DMS114 treated with DMSO at 0.1 percent for 48 hours (cell line): ENCODE results near the gene PSEN2.
A peak's percentile ranks its signal among the peaks of the same experiment; 100 is the strongest.

Experiments used
- DNase-seq: peaks from one replicate; lab custom pipeline; 2025; ENCODE audit not compliant: unreplicated experiment; lab: John Stamatoyannopoulos, UW

PSEN2 gene

GRCh38 chr1:226864311-226864710 lies 6.1 kb upstream of the PSEN2 start:
- DNase-seq = no peak

GRCh38 chr1:226865590-226865989 lies 4.8 kb upstream of the PSEN2 start:
- DNase-seq = no peak

- DNase-seq = no peak
These were observed 2.9 kb upstream of the PSEN2 start for GRCh38 chr1:226867461-226868054.

- no peak for DNase-seq
These were observed 1.7 kb upstream of the PSEN2 start for GRCh38 chr1:226868726-226869125.

GRCh38 chr1:226870026-226870400 lies 403 bp upstream of the PSEN2 start:
- peak; percentile 29 for DNase-seq

GRCh38 chr1:226871636-226872327 lies 1.4 kb downstream of the PSEN2 start:
- no peak for DNase-seq

- DNase-seq = no peak
These were observed 2.0 kb downstream of the PSEN2 start for GRCh38 chr1:226872437-226872836.

GRCh38 chr1:226873771-226874578 lies 3.6 kb downstream of the PSEN2 start:
- no peak for DNase-seq

GRCh38 chr1:226874579-226875425 lies 4.4 kb downstream of the PSEN2 start:
- DNase-seq = no peak

GRCh38 chr1:226875641-226876295 lies 5.4 kb downstream of the PSEN2 start:
- no peak for DNase-seq

- DNase-seq = no peak
These were observed 7.3 kb downstream of the PSEN2 start for GRCh38 chr1:226877669-226878068.

- DNase-seq = no peak
These were observed 10.2 kb downstream of the PSEN2 start for GRCh38 chr1:226880372-226881287.

- no peak for DNase-seq
These were observed 11.2 kb downstream of the PSEN2 start for GRCh38 chr1:226881515-226882185.

- DNase-seq = no peak
These were observed 11.8 kb downstream of the PSEN2 start for GRCh38 chr1:226882187-226882586.

GRCh38 chr1:226882631-226883409 lies 12.4 kb downstream of the PSEN2 start:
- no peak for DNase-seq

GRCh38 chr1:226883630-226884029 lies 13.2 kb downstream of the PSEN2 start:
- DNase-seq = no peak

GRCh38 chr1:226884116-226884625 lies 13.8 kb downstream of the PSEN2 start:
- DNase-seq = no peak
